Dendritic cell treated with granulocyte-macrophage colony-stimulating factor and Interleukin-4, amounts not matched to agents 40 ng/mL and 50 ng/mL, for 4 days (primary cell): Measurements from ENCODE around the gene KDR.

ENCODE experiments used
- H3K27ac Mint-ChIP-seq: one replicate; pipeline ENCODE4 v1.8.0; 2022; ENCODE audit warnings: mild to moderate bottlenecking, mixed read lengths
- H3K27me3 Mint-ChIP-seq: one replicate; pipeline ENCODE4 v1.8.0; 2022; ENCODE audit warnings: mild to moderate bottlenecking, mixed read lengths
- H3K36me3 Mint-ChIP-seq: one replicate; pipeline ENCODE4 v1.8.0; 2022; ENCODE audit warnings: low read depth, mixed read lengths
- H3K4me1 Mint-ChIP-seq: one replicate; pipeline ENCODE4 v1.8.0; 2022; ENCODE audit warnings: low read depth, mixed read lengths
- H3K4me3 Mint-ChIP-seq: one replicate; pipeline ENCODE4 v1.8.0; 2022; ENCODE audit warnings: mild to moderate bottlenecking, moderate library complexity, mixed read lengths
- H3K9me3 Mint-ChIP-seq: one replicate; pipeline ENCODE4 v1.8.0; 2022; ENCODE audit warnings: mixed read lengths
- intact Hi-C: fragments of 100-400 bp; cut with micrococcal nuclease; formaldehyde crosslinking; loops from one replicate; pipeline ENCODE4 v1.15.0; 2022

KDR gene

GRCh38 chr4:55079451-55080173, 45.8 kb downstream of the KDR start:
- H3K27me3 Mint-ChIP-seq, result no peaks in the 10 kb centered on the region
- H3K9me3 Mint-ChIP-seq, result no peaks in the 10 kb centered on the region
- no peaks in the 10 kb centered on the region for H3K36me3 Mint-ChIP-seq
- no peak overlapping the region for H3K27ac Mint-ChIP-seq
- no peak overlapping the region for H3K4me3 Mint-ChIP-seq
- intact Hi-C loops, result no loop called here
- H3K4me1 Mint-ChIP-seq, result no peaks in the 10 kb centered on the region

GRCh38 chr4:55078987-55079386, 46.4 kb downstream of the KDR start:
- intact Hi-C loops, result no loop called here
- no peak overlapping the region for H3K4me3 Mint-ChIP-seq
- H3K9me3 Mint-ChIP-seq, result no peaks in the 10 kb centered on the region
- no peaks in the 10 kb centered on the region for H3K27me3 Mint-ChIP-seq
- no peaks in the 10 kb centered on the region for H3K4me1 Mint-ChIP-seq
- H3K27ac Mint-ChIP-seq, result no peak overlapping the region
- no peaks in the 10 kb centered on the region for H3K36me3 Mint-ChIP-seq

GRCh38 chr4:55077577-55077976, 47.8 kb downstream of the KDR start:
- Mint-ChIP-seq H3K9me3 (no peaks in the 10 kb centered on the region), H3K36me3 (no peaks in the 10 kb centered on the region), H3K4me1 (no peaks in the 10 kb centered on the region), H3K27me3 (no peaks in the 10 kb centered on the region), H3K27ac (no peak overlapping the region), H3K4me3 (no peak overlapping the region)
- intact Hi-C loops, result no loop called here

- Mint-ChIP-seq H3K27ac (no peak overlapping the region), H3K9me3 (no peaks in the 10 kb centered on the region), H3K27me3 (no peaks in the 10 kb centered on the region), H3K4me3 (no peak overlapping the region), H3K36me3 (no peaks in the 10 kb centered on the region), H3K4me1 (no peaks in the 10 kb centered on the region)
- intact Hi-C loops, result no loop called here
Observed at GRCh38 chr4:55075823-55076716, 49.3 kb downstream of the KDR start.

GRCh38 chr4:55075376-55075775, 50.0 kb downstream of the KDR start:
- intact Hi-C loops, result no loop called here
- H3K9me3 Mint-ChIP-seq, result no peaks in the 10 kb centered on the region
- no peaks in the 10 kb centered on the region for H3K4me1 Mint-ChIP-seq
- H3K27me3 Mint-ChIP-seq, result no peaks in the 10 kb centered on the region
- no peak overlapping the region for H3K4me3 Mint-ChIP-seq
- no peaks in the 10 kb centered on the region for H3K36me3 Mint-ChIP-seq
- H3K27ac Mint-ChIP-seq, result no peak overlapping the region

GRCh38 chr4:55074386-55074785, 51.0 kb downstream of the KDR start:
- H3K9me3 Mint-ChIP-seq, result no peaks in the 10 kb centered on the region

GRCh38 chr4:55071951-55072350, 53.4 kb downstream of the KDR start:
- Mint-ChIP-seq H3K36me3 (no peaks in the 10 kb centered on the region), H3K4me3 (no peak overlapping the region), H3K27me3 (no peaks in the 10 kb centered on the region), H3K9me3 (no peaks in the 10 kb centered on the region), H3K27ac (no peak overlapping the region), H3K4me1 (no peaks in the 10 kb centered on the region)
- intact Hi-C loops, result no loop called here

More at GRCh38 chr4:55074386-55074785, 51.0 kb downstream of the KDR start:
- intact Hi-C loops, result no loop called here
- Mint-ChIP-seq H3K4me3 (no peak overlapping the region), H3K27ac (no peak overlapping the region), H3K36me3 (no peaks in the 10 kb centered on the region), H3K4me1 (no peaks in the 10 kb centered on the region), H3K27me3 (no peaks in the 10 kb centered on the region)

GRCh38 chr4:55069248-55069647, 56.1 kb downstream of the KDR start:
- Mint-ChIP-seq H3K4me1 (no peaks in the 10 kb centered on the region), H3K36me3 (no peaks in the 10 kb centered on the region), H3K9me3 (no peaks in the 10 kb centered on the region), H3K27ac (no peak overlapping the region), H3K4me3 (no peak overlapping the region), H3K27me3 (no peaks in the 10 kb centered on the region)
- intact Hi-C loops, result no loop called here

GRCh38 chr4:55068522-55068921, 56.9 kb downstream of the KDR start:
- Mint-ChIP-seq H3K4me3 (no peak overlapping the region), H3K27me3 (no peaks in the 10 kb centered on the region), H3K4me1 (no peaks in the 10 kb centered on the region), H3K9me3 (no peaks in the 10 kb centered on the region), H3K27ac (no peak overlapping the region), H3K36me3 (no peaks in the 10 kb centered on the region)
- intact Hi-C loops, result no loop called here

- intact Hi-C loops, result no loop called here
- no peaks in the 10 kb centered on the region for H3K9me3 Mint-ChIP-seq
- H3K4me3 Mint-ChIP-seq, result no peak overlapping the region
Observed at GRCh38 chr4:55066018-55066417, 59.4 kb downstream of the KDR start.

GRCh38 chr4:55055529-55055928, 69.9 kb downstream of the KDR start:
- Mint-ChIP-seq H3K27me3 (no peaks in the 10 kb centered on the region), H3K4me3 (no peak overlapping the region), H3K36me3 (no peaks in the 10 kb centered on the region), H3K9me3 (no peaks in the 10 kb centered on the region), H3K27ac (no peak overlapping the region), H3K4me1 (no peaks in the 10 kb centered on the region)
- intact Hi-C loops, result no loop called here

More at GRCh38 chr4:55066018-55066417, 59.4 kb downstream of the KDR start:
- no peak overlapping the region for H3K27ac Mint-ChIP-seq
- H3K36me3 Mint-ChIP-seq, result no peaks in the 10 kb centered on the region
- no peaks in the 10 kb centered on the region for H3K27me3 Mint-ChIP-seq
- no peaks in the 10 kb centered on the region for H3K4me1 Mint-ChIP-seq

GRCh38 chr4:55051532-55051931, 73.9 kb downstream of the KDR start:
- Mint-ChIP-seq H3K4me1 (no peaks in the 10 kb centered on the region), H3K9me3 (no peaks in the 10 kb centered on the region), H3K4me3 (no peak overlapping the region), H3K36me3 (no peaks in the 10 kb centered on the region), H3K27me3 (no peaks in the 10 kb centered on the region), H3K27ac (no peak overlapping the region)
- intact Hi-C loops, result no loop called here

- H3K9me3 Mint-ChIP-seq, result no peaks in the 10 kb centered on the region
- intact Hi-C loops, result no loop called here
- no peak overlapping the region for H3K27ac Mint-ChIP-seq
- no peaks in the 10 kb centered on the region for H3K36me3 Mint-ChIP-seq
- no peaks in the 10 kb centered on the region for H3K27me3 Mint-ChIP-seq
- no peak overlapping the region for H3K4me3 Mint-ChIP-seq
- no peaks in the 10 kb centered on the region for H3K4me1 Mint-ChIP-seq
Observed at GRCh38 chr4:55050418-55050950, 74.9 kb downstream of the KDR start.

GRCh38 chr4:55038176-55038890, 87.1 kb downstream of the KDR start:
- no peak overlapping the region for H3K27ac Mint-ChIP-seq
- H3K27me3 Mint-ChIP-seq, result no peaks in the 10 kb centered on the region
- intact Hi-C loops, result no loop called here
- peaks cover 20% of the 10 kb centered on the region for H3K9me3 Mint-ChIP-seq
- no peak overlapping the region for H3K4me3 Mint-ChIP-seq
- H3K36me3 Mint-ChIP-seq, result no peaks in the 10 kb centered on the region
- no peaks in the 10 kb centered on the region for H3K4me1 Mint-ChIP-seq
